GM15510 (cell line): Measurements from ENCODE around the gene MTG2.

Source experiments
- POLR2A ChIP-seq: IDR thresholded peaks from 3 replicates; pipeline ENCODE4 v1.6.1; 2011; ENCODE audit warnings: borderline replicate concordance; ENCODE audit not compliant: insufficient read length; ENCODE audit errors: extremely low read depth

MTG2 gene

DNA sequence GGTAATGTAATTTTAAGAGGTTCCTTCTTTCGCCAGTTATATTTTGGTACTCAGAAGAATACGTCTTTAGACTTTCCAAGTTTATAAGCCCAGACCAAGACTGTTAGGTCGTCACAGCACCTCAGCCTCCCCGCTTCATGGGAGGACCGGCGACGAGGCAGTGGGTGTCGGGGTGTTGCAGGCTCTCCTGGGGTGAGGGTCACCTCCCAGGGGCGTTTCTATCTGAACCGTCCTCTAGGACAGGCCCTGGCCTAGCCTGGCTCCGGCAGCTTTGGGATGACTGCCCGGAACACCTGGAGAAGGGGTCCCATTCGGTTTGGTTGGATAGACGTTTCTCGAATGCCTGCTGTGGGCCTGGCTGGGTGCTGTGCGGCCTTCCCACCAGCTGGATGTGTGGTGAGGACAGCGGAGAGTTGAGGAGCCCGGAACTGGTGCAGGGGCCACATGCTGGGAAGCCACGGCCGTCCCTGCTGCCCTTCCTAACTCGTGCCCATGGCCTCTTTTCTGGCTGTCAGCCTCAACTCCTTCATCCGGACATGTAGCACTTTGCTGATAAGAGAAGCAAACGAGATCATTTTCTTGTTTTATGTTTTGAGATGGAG lies 56.6 kb downstream of the MTG2 start:
- no peak for TF ChIP-seq POLR2A

- no peak for TF ChIP-seq POLR2A
Observed at GRCh38 chr20:62240020-62240685, 57.3 kb downstream of the MTG2 start.

DNA sequence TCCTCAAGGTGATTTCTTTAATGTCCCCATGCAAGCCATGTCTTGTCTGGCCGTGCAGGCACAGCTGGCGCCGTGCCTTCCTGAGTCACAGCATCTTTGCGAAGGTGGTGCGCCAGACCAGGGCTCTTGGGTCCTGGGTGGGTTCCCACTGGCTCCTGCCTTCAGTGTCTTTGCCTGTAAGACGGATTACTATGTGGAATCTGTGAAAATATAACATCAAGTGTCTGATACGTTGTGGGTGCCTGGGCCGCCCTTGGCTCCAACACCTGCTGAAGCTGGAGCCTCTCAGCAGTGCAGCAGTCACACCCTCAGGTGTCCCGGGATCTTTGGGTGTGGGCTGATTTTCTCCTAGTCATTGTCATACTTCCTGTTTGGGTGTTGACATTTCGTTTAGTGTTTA lies 58.7 kb downstream of the MTG2 start:
- no peak for TF ChIP-seq POLR2A

GRCh38 chr20:62242176-62242575 lies 59.3 kb downstream of the MTG2 start:
- no peak for TF ChIP-seq POLR2A

GRCh38 chr20:62243106-62243505 lies 60.3 kb downstream of the MTG2 start:
- no peak for TF ChIP-seq POLR2A

DNA sequence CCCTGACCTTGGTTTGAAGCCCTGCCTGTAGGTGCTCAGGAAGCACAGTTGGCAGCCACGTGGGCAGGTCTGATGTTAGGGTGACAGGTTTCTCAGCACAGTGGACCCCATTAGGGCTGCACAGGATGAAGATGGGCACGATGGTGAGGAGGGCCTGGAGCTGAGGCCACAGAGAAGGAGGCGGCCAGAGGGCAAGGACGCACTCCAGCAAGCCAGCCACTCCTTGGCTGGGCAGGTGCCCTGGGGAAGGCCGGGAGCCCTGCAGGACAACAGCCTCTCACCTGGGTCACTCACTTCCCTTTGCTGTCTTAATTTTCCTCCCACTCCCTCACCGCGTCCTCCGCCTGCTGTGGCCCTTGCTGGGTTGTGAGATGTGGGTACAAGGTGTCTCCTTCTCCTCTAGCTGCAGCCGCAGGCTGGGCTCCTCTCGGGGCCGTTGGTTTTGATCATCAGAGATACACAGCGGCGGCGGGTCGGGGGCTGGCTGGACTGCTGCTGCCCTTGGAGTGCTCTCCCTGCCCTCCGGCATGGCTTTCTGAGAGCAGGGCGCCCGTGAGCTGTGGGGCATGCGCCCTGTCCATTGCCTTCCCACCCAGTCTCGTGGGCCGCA lies 61.2 kb downstream of the MTG2 start:
- no peak for TF ChIP-seq POLR2A

GRCh38 chr20:62244644-62245108 lies 61.8 kb downstream of the MTG2 start:
- no peak for TF ChIP-seq POLR2A

GRCh38 chr20:62245911-62246280 lies 63.1 kb downstream of the MTG2 start:
- TF ChIP-seq POLR2A, result no peak

GRCh38 chr20:62246431-62246830 lies 63.6 kb downstream of the MTG2 start:
- TF ChIP-seq POLR2A, result no peak

- no peak for TF ChIP-seq POLR2A
Observed at GRCh38 chr20:62246872-62247652, 64.2 kb downstream of the MTG2 start.

DNA sequence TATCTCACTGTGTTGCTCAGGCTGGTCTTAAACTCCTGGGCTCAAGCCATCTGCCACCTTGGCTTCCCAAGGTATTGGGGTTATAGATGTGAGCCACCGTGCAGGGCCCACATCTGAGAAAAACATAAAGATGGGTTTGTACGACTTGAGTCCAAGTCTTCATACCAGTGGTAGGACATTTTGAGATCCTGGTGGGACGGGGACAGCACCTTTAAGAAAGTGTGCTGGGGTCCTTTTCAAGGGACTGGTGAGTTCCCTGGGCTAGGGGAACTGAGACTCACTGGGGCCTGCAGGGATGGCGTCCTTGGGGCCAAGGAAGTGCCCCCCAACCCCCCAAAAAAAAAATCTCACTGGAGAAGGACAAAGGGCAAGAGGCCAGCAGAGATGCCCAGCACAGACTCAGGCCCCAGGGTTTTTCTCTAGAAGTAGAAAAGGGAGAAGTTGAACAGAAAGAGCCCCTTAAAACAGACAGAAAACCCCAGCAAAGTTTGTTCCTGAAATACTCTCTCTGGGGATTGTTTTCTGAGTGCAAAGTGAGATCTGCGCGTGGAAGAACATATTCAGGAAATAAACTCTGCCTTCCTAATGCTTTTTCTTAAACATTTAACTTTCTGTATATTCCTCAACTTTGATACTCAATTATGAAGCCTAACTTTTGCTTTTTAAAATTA lies 66.2 kb downstream of the MTG2 start:
- TF ChIP-seq POLR2A, result no peak

DNA sequence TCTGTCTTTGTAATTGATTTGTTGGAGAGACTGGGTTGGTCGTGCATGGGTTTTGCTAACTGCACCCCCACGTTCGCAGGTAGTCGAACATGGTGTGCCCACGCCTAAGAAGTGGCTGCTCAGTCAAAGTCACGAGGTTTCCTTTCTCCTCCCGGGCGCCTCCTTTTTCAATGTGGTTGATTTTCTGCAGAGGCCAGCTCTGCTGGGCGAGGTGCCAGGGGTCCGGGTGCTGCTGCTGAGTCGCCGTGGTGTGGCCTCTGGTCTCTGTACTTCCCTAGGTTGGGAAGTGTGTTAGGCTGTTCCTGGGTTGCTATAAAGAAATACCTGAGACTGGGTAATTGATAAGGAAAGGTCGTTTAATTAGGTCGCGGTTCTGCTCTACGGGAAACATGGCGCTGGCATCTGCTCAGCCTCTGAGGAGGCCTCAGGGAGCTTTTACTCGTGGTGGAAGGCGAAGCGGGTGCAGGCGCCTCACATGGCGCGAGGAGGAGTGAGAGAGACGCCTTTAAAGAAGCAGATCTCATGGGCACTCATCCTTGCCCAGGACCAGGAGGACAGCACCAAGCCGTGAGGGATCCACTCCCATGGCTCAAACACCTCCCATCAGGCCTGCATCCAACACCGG lies 69.6 kb downstream of the MTG2 start:
- no peak for TF ChIP-seq POLR2A
